Testis (tissue), 3 donors: ENCODE measurements around the gene P4HA3. TPM values are rescaled to one million over a fixed set of nuclear protein-coding genes. Genes with fewer than 3 reads are reported as not detected.

Experiments
- DNase-seq: peaks from one replicate; pipeline ENCODE4 v3.0.0-alpha.2; 2019
- H3K27ac ChIP-seq, 2 donors: fragments of 200-600 bp; sonication (generic); one replicate each; pipeline ENCODE4 v1.5.1; 2019
- H3K27me3 ChIP-seq: fragments of 200-600 bp; sonication (generic); one replicate; pipeline ENCODE4 v1.5.1; 2019
- H3K36me3 ChIP-seq: fragments of 200-600 bp; sonication (generic); one replicate; pipeline ENCODE4 v1.5.1; 2017; ENCODE audit warnings: low read depth; ENCODE audit errors: missing control alignments
- H3K4me1 ChIP-seq: fragments of 200-600 bp; sonication (generic); one replicate; pipeline ENCODE4 v1.5.1; 2019
- H3K4me3 ChIP-seq, 2 donors: fragments of 200-600 bp; sonication (generic); one replicate each; pipeline ENCODE4 v1.5.1; 2017 to 2019
- H3K9me3 ChIP-seq: fragments of 200-600 bp; sonication (generic); one replicate; pipeline ENCODE4 v1.5.1; 2017
- POLR2A ChIP-seq: fragments of 450-650 bp; IDR thresholded peaks from one replicate; pipeline ENCODE4 v1.6.1; 2017; ENCODE audit warnings: antibody characterized with exemption, mild to moderate bottlenecking, moderate library complexity
- WGBS, 2 donors: methylation state at CpG; one replicate each; pipeline ENCODE4 v1.1.5; 2018; 5-methylcytosine and 5-hydroxymethylcytosine counted together
- intact Hi-C: fragments of 100-400 bp; cut with DNase I; formaldehyde crosslinking; loops from one replicate; pipeline ENCODE4 v1.15.1; 2023; ENCODE audit warnings: low total_unique reads
- polyA plus RNA-seq: library from polyadenylated mRNA; stranded (reverse); fragments of 350-450 nt; fragmentation: Illumina TruSeq; extraction: RNeasy Lipid Tissue Mini Kit (QIAGEN cat#74804); gene quantifications from one replicate; pipeline ENCODE4 v1.2.3, GENCODE V29; 2014; ENCODE audit warnings: low read depth, low replicate concordance; ENCODE audit not compliant: insufficient read depth
- total RNA-seq, 2 donors: library from RNA; depleted of rRNA; stranded (reverse); fragments of >200 nt; gene quantifications; one replicate each; pipeline ENCODE4 v1.2.3, GENCODE V29; 2016
- TF ChIP-seq, protein P1 (sequence below), 3 experiments: fragments of 450-650 bp in 2 of 3; fragments of 200-600 bp in 1 of 3; sonication (generic) in 1 of 3; IDR thresholded peaks; one replicate each; pipeline ENCODE4 v1.5.1; 2016 to 2019; ENCODE audit warnings: antibody characterized with exemption in 3 of 3, mild to moderate bottlenecking in 2 of 3, moderate library complexity in 1 of 3

P4HA3 gene
- total and polyA plus RNA-seq, 3 donors from 2014 or later: 4.8 to 8.1 (median 4.9) TPM

DNA sequence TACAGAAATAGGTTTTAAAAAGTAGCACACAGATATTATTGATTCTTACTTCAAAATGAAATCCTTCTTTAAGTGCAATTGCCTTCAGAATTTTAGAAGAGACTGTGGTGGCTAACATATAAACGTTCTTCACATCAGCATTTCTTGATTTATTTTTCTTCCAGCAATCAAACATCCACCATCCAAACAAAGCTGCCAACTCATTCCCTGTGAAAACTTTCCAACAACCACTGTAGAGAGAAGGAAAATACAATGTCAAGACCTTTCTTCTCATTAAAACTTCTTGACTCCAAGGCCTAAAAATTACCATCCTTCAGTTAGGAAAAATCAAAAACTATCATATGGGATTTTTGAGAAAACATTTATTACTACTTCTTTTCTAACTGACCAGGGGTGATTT is 34.0 kb upstream of the P4HA3 start:
- intact Hi-C loops: no loop called here
- H3K36me3 ChIP-seq: no peaks in the 10 kb centered on the region
- no peak overlapping the region for H3K27ac ChIP-seq
- H3K27me3 ChIP-seq: no peaks in the 10 kb centered on the region
- no peak overlapping the region for H3K4me3 ChIP-seq
- TF ChIP-seq POLR2A: no peak
- H3K9me3 ChIP-seq: no peaks in the 10 kb centered on the region
- DNase-seq: no peak
- 47 to 58% methylated on average over 1 of the region's 1 CpG for WGBS, 2 donors
- no peaks in the 10 kb centered on the region for H3K4me1 ChIP-seq

DNA sequence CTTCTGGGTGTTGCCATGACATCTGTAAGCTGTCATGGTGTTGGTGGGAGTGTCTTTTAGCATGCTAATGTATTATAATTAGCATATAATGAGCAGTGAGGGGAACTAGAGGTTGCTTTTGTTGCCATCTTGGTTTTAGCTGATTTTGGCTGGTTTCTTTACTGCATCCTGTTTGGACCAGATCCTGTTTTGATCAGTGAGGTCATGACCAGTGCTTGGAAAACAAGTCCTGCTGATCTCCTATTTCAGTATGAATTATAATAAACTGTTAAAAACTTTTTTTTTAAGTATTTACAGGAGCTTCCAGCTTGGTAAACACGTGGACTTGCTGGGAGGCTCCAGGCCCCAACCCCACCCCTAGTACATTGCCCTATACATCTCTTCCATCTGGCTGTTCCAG is 30.5 kb upstream of the P4HA3 start:
- WGBS, 2 donors: 45 to 55% methylated on average over 1 of the region's 1 CpG
- TF ChIP-seq, protein P1, sequence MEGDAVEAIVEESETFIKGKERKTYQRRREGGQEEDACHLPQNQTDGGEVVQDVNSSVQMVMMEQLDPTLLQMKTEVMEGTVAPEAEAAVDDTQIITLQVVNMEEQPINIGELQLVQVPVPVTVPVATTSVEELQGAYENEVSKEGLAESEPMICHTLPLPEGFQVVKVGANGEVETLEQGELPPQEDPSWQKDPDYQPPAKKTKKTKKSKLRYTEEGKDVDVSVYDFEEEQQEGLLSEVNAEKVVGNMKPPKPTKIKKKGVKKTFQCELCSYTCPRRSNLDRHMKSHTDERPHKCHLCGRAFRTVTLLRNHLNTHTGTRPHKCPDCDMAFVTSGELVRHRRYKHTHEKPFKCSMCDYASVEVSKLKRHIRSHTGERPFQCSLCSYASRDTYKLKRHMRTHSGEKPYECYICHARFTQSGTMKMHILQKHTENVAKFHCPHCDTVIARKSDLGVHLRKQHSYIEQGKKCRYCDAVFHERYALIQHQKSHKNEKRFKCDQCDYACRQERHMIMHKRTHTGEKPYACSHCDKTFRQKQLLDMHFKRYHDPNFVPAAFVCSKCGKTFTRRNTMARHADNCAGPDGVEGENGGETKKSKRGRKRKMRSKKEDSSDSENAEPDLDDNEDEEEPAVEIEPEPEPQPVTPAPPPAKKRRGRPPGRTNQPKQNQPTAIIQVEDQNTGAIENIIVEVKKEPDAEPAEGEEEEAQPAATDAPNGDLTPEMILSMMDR (IDR thresholded peaks at IDR 0.05): no peak
- TF ChIP-seq POLR2A: no peak
- no peaks in the 10 kb centered on the region for H3K36me3 ChIP-seq
- H3K9me3 ChIP-seq: no peaks in the 10 kb centered on the region
- intact Hi-C loops: no loop called here
- H3K4me1 ChIP-seq: no peaks in the 10 kb centered on the region
- no peaks in the 10 kb centered on the region for H3K27me3 ChIP-seq
- DNase-seq: no peak
- H3K27ac ChIP-seq: no peak overlapping the region
- no peak overlapping the region for H3K4me3 ChIP-seq

DNA sequence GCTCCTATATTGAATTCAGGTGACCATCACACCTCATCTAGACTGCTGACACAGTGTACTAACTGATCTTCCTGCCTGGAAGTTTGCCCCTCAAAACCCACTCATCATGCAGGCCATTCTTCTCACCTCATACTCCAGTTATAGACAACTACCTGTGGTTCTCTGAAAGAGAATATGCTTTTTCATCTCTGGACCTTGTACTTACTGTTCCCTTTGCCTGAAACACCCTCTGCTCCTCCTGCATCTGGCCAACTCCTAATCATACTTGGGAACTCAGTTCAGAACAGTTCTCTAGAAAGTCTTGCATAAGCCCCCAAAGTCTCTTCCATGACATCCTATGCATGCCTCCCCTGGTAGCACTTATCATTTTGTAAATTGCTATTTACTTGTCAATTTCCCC is 28.2 kb upstream of the P4HA3 start:
- intact Hi-C loops: no loop called here
- Histone ChIP-seq H3K36me3 (no peaks in the 10 kb centered on the region), H3K4me3 (no peak overlapping the region), H3K27me3 (no peaks in the 10 kb centered on the region), H3K4me1 (no peaks in the 10 kb centered on the region), H3K27ac (no peak overlapping the region), H3K9me3 (no peaks in the 10 kb centered on the region)
- TF ChIP-seq POLR2A: no peak
- TF ChIP-seq, protein P1 (IDR thresholded peaks at IDR 0.05): no peak
- DNase-seq: no peak

DNA sequence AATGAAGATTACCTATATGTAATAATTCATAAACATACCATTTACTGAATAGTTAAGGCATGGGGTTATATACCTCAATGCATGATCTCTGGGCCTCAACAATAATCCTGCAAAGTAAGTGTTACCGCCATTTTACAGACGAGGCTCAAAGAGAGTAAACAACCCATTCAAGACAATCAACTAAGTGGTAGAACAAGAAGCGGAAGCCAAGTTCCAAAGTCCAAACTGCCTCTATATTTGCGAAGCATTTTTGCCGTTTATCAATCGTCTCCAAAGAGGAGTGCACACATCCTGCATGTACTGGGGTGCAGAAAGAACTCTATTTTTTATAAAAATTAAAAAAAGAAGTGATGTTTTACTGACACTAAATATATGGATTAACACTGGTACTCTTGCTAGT is 27.5 kb upstream of the P4HA3 start:
- no peaks in the 10 kb centered on the region for H3K4me1 ChIP-seq
- H3K27ac ChIP-seq: no peak overlapping the region
- intact Hi-C loops: no loop called here
- H3K36me3 ChIP-seq: no peaks in the 10 kb centered on the region
- H3K27me3 ChIP-seq: no peaks in the 10 kb centered on the region
- no peak overlapping the region for H3K4me3 ChIP-seq
- no peak for DNase-seq
- WGBS, 2 donors: 59 to 96% methylated on average over 6 of the region's 6 CpGs
- no peak for TF ChIP-seq POLR2A
- TF ChIP-seq, protein P1 (IDR thresholded peaks at IDR 0.05): no peak
- H3K9me3 ChIP-seq: no peaks in the 10 kb centered on the region

DNA sequence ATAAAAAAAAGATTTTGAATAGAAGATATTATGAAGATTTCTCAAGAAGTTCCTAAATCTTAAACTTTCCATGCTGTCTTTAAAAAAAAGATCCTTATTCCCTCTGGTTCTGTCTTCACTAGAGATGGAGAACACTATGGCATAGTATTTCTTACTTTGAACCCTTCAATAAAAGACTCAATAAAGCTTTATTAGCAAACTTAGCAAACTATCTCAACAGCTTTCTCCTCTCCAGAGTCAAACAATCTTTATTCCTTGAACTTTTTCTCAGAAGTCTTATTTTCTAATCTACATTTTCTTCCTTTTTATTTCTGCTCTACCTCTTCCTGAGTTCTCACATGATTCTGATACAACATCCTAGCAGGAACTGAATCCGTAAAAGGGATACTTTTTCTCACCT is 21.8 kb upstream of the P4HA3 start:
- Histone ChIP-seq H3K4me3 (no peak overlapping the region), H3K36me3 (no peaks in the 10 kb centered on the region), H3K9me3 (no peaks in the 10 kb centered on the region), H3K4me1 (no peaks in the 10 kb centered on the region), H3K27ac (no peak overlapping the region), H3K27me3 (no peaks in the 10 kb centered on the region)
- DNase-seq: no peak
- 91 to 100% methylated on average over 1 of the region's 1 CpG for WGBS, 2 donors
- TF ChIP-seq, protein P1 (IDR thresholded peaks at IDR 0.05): no peak
- TF ChIP-seq POLR2A: no peak
- intact Hi-C loops: no loop called here
